SU-DHL-6 (cell line): ENCODE data around the gene SEMA5A.

Experiments used
- H2AFZ ChIP-seq: fragments of 200-600 bp; sonication (generic); 2 replicates; pipeline ENCODE4 v1.6.1; 2014; ENCODE audit warnings: low read depth, mild to moderate bottlenecking, moderate library complexity, mixed read lengths, antibody characterized with exemption, low read length; ENCODE audit not compliant: severe bottlenecking
- H3F3A ChIP-seq: fragments of 200-600 bp; shearing (Covaris generic); 2 replicates; pipeline ENCODE4 v1.6.0; 2016; ENCODE audit warnings: antibody characterized with exemption, mild to moderate bottlenecking; ENCODE audit not compliant: insufficient read depth
- H3K27ac ChIP-seq: fragments of 200-600 bp; sonication (generic); 2 replicates; pipeline ENCODE4 v1.5.1; 2016; ENCODE audit warnings: low read depth, mild to moderate bottlenecking, low read length, moderate library complexity, mixed read lengths
- H3K27me3 ChIP-seq: fragments of 200-600 bp; sonication (generic), shearing (Covaris generic); 2 replicates; pipeline ENCODE4 v1.6.0; 2014; ENCODE audit warnings: mild to moderate bottlenecking, low read length
- H3K36me3 ChIP-seq: fragments of 200-600 bp; sonication (generic); 2 replicates; pipeline ENCODE4 v1.6.1; 2014; ENCODE audit warnings: mild to moderate bottlenecking, low read length, mixed read lengths
- H3K4me2 ChIP-seq: fragments of 300-600, 200-600 bp; shearing (Covaris generic), sonication (generic); 2 replicates; pipeline ENCODE4 v1.6.0; 2014; ENCODE audit warnings: low read length, low read depth, mild to moderate bottlenecking; ENCODE audit not compliant: poor library complexity, severe bottlenecking
- H3K4me3 ChIP-seq: fragments of 200-600 bp; sonication (generic); 2 replicates; pipeline ENCODE4 v1.5.1; 2014; ENCODE audit warnings: antibody characterized with exemption, low read length, mild to moderate bottlenecking, mixed read lengths; ENCODE audit not compliant: insufficient read depth, poor library complexity, severe bottlenecking
- H3K79me2 ChIP-seq: fragments of 200-600 bp; sonication (generic); 2 replicates; pipeline ENCODE4 v1.6.1; 2014; ENCODE audit warnings: mild to moderate bottlenecking, low read length, moderate library complexity; ENCODE audit not compliant: insufficient read depth
- H3K9ac ChIP-seq: fragments of 200-600 bp; sonication (generic); 2 replicates; pipeline ENCODE4 v1.7.0; 2014; ENCODE audit warnings: mild to moderate bottlenecking, low read length
- H3K9me2 ChIP-seq: fragments of 200-600 bp; sonication (generic); replicated peaks from 2 replicates; pipeline ENCODE4 v1.6.1; 2014; ENCODE audit warnings: low read length; ENCODE audit not compliant: insufficient read depth
- H3K9me3 ChIP-seq: fragments of 200-600 bp; sonication (generic); 2 replicates; pipeline ENCODE4 v1.6.1; 2014; ENCODE audit warnings: low read length, mixed read lengths; ENCODE audit not compliant: insufficient read depth
- H4K20me1 ChIP-seq: fragments of 200-600 bp; sonication (generic); 2 replicates; pipeline ENCODE4 v1.6.1; 2014; ENCODE audit warnings: low read depth, mild to moderate bottlenecking, antibody characterized with exemption, low read length, moderate library complexity, mixed read lengths
- EZH2phosphoT487 ChIP-seq: fragments of 200-600 bp; sonication (generic), shearing (Covaris generic); conservative IDR thresholded peaks from 2 replicates; pipeline ENCODE4 v1.6.1; 2018; ENCODE audit warnings: mild to moderate bottlenecking, antibody characterized with exemption, low read length, moderate library complexity, mixed read lengths
- TF ChIP-seq, protein P1 (sequence below): fragments of 200-600 bp; sonication (generic); IDR thresholded peaks from one replicate; pipeline ENCODE4 v1.5.1; 2017; ENCODE audit warnings: antibody characterized with exemption, mild to moderate bottlenecking, low read length, moderate library complexity; ENCODE audit not compliant: insufficient read depth, poor library complexity, severe bottlenecking

Gene SEMA5A

GRCh38 chr5:9363449-9363848 is 182.4 kb downstream of the SEMA5A start:
- Histone ChIP-seq H3K27ac (no peak overlapping the region), H3K4me2 (no peak overlapping the region), H3K9me3 (no peaks in the 10 kb centered on the region), H3K9ac (no peak overlapping the region), H3K4me3 (no peak overlapping the region), H3K27me3 (no peaks in the 10 kb centered on the region), H3K79me2 (no peaks in the 10 kb centered on the region), H4K20me1 (no peaks in the 10 kb centered on the region), H3K9me2 (no peaks in the 10 kb centered on the region), H3F3A (no peaks in the 10 kb centered on the region), H2AFZ (no peak overlapping the region), H3K36me3 (no peaks in the 10 kb centered on the region)
- TF ChIP-seq, protein P1, sequence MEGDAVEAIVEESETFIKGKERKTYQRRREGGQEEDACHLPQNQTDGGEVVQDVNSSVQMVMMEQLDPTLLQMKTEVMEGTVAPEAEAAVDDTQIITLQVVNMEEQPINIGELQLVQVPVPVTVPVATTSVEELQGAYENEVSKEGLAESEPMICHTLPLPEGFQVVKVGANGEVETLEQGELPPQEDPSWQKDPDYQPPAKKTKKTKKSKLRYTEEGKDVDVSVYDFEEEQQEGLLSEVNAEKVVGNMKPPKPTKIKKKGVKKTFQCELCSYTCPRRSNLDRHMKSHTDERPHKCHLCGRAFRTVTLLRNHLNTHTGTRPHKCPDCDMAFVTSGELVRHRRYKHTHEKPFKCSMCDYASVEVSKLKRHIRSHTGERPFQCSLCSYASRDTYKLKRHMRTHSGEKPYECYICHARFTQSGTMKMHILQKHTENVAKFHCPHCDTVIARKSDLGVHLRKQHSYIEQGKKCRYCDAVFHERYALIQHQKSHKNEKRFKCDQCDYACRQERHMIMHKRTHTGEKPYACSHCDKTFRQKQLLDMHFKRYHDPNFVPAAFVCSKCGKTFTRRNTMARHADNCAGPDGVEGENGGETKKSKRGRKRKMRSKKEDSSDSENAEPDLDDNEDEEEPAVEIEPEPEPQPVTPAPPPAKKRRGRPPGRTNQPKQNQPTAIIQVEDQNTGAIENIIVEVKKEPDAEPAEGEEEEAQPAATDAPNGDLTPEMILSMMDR, result no peak
- TF ChIP-seq EZH2phosphoT487, result no peak

GRCh38 chr5:9363026-9363425 is 182.8 kb downstream of the SEMA5A start:
- TF ChIP-seq EZH2phosphoT487, result no peak
- TF ChIP-seq, protein P1, result no peak
- H3K36me3 ChIP-seq, result no peaks in the 10 kb centered on the region
- H3K9me2 ChIP-seq, result no peaks in the 10 kb centered on the region
- no peaks in the 10 kb centered on the region for H4K20me1 ChIP-seq
- H3F3A ChIP-seq, result no peaks in the 10 kb centered on the region
- H3K4me3 ChIP-seq, result no peak overlapping the region
- H3K4me2 ChIP-seq, result no peak overlapping the region
- H3K9me3 ChIP-seq, result no peaks in the 10 kb centered on the region
- H3K79me2 ChIP-seq, result no peaks in the 10 kb centered on the region
- no peak overlapping the region for H3K27ac ChIP-seq
- no peak overlapping the region for H2AFZ ChIP-seq
- no peak overlapping the region for H3K9ac ChIP-seq
- H3K27me3 ChIP-seq, result no peaks in the 10 kb centered on the region

GRCh38 chr5:9362600-9362999 is 183.3 kb downstream of the SEMA5A start:
- H3K9ac ChIP-seq, result no peak overlapping the region
- no peak overlapping the region for H3K4me3 ChIP-seq
- no peaks in the 10 kb centered on the region for H3K27me3 ChIP-seq
- H3K79me2 ChIP-seq, result no peaks in the 10 kb centered on the region
- no peak overlapping the region for H3K27ac ChIP-seq
- H3K9me3 ChIP-seq, result no peaks in the 10 kb centered on the region
- H3K4me2 ChIP-seq, result no peak overlapping the region
- H2AFZ ChIP-seq, result no peak overlapping the region
- H4K20me1 ChIP-seq, result no peaks in the 10 kb centered on the region
- no peaks in the 10 kb centered on the region for H3K9me2 ChIP-seq
- H3K36me3 ChIP-seq, result no peaks in the 10 kb centered on the region
- TF ChIP-seq, protein P1, result no peak
- TF ChIP-seq EZH2phosphoT487, result no peak
- H3F3A ChIP-seq, result no peaks in the 10 kb centered on the region

- no peak overlapping the region for H2AFZ ChIP-seq
- H4K20me1 ChIP-seq, result no peaks in the 10 kb centered on the region
- H3K79me2 ChIP-seq, result no peaks in the 10 kb centered on the region
- H3K4me2 ChIP-seq, result no peak overlapping the region
- no peaks in the 10 kb centered on the region for H3K36me3 ChIP-seq
- H3K27me3 ChIP-seq, result no peaks in the 10 kb centered on the region
- no peaks in the 10 kb centered on the region for H3F3A ChIP-seq
- TF ChIP-seq, protein P1, result peak; percentile 86
- TF ChIP-seq EZH2phosphoT487, result no peak
- H3K9ac ChIP-seq, result no peak overlapping the region
- no peak overlapping the region for H3K27ac ChIP-seq
- H3K9me3 ChIP-seq, result no peaks in the 10 kb centered on the region
- no peaks in the 10 kb centered on the region for H3K9me2 ChIP-seq
- no peak overlapping the region for H3K4me3 ChIP-seq
These were observed 184.0 kb downstream of the SEMA5A start for GRCh38 chr5:9361835-9362234.
